Measurements from ENCODE around the gene JAG1.

Gene JAG1

DNA sequence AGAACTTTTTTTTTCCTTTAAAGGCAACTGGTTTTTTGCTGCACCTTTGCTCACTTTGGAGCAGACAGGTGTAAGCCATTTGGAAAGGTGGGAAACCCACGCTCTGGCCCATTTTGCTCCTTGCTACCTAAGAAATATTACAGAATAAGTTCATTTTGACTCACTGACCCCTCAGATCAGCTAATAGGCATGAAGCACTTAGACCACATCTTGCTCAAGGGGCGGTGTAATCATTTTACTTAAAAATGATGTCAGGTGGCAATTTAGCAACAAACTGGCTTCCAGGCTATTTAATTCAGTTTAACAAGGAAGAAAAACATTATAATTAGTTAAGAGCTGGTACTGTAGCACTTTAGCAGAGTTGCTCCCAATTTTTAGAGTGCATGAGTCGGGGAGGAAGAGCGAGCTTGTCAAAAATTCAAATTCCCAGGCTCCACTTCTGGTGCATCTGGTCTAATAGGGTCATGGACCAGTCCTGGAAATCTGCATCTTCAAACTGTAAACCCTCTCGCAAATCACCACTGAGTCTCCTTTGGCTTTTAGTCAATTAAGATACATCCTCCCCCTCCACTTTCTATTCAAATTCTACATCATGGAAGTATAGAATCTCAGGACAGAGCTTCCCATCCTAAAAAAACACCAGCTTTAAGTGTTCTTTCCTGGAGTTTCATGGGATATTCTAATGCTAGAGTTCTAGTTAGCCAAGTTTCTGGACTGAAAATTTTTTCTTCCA is 38.2 kb downstream of the JAG1 start:
- TF ChIP-seq, protein P1, sequence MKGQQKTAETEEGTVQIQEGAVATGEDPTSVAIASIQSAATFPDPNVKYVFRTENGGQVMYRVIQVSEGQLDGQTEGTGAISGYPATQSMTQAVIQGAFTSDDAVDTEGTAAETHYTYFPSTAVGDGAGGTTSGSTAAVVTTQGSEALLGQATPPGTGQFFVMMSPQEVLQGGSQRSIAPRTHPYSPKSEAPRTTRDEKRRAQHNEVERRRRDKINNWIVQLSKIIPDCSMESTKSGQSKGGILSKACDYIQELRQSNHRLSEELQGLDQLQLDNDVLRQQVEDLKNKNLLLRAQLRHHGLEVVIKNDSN (IDR thresholded peaks at IDR 0.05): no peak

DNA sequence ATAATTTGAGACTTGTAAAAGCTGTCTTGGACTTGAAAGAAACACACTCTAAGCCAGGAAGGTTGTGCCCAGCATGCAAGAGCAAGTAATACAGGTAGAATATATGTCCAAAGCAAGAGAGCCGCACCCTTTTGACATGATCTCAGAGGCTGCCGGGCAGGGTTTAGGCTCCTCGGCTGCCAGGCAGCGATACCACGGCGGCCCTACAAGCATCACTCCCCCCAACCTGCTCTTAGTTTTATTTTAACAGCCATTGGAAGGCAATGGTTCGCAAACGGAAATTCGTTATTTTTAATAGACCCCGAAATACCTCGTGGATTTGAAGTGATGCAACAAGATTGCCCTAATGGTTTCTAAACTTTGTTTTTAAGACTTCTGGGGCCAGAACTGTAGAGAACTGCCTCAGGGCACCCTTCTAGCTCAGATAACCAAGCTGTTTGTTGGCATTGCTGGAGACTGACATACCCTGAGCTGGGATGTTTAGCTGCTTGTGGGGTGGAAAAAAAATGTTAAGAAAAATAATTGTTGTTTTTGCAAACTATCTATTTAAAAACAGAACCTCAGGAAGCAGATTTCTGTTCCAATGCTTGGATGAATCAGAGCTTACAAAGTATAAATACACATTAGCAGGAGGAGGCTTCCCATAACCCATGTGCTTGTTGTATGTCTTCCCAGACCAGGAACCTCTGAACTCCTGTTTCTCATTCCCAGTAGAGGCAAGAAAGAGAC is 39.0 kb downstream of the JAG1 start:
- TF ChIP-seq TCF12 (IDR thresholded peaks at IDR 0.05; ENCODE audit: low read depth) (no peak), FOXM1 (IDR thresholded peaks at IDR 0.05; ENCODE audit: borderline replicate concordance, low read depth) (no peak), TAF1 (IDR thresholded peaks at IDR 0.05; ENCODE audit: low read depth) (no peak), NFIC (IDR thresholded peaks at IDR 0.05) (no peak), EGR1 (IDR thresholded peaks at IDR 0.05) (no peak), TEAD4 (IDR thresholded peaks at IDR 0.05) (no peak), CREB1 (IDR thresholded peaks at IDR 0.05; ENCODE audit: low read depth) (no peak), ZBTB7A (IDR thresholded peaks at IDR 0.05; ENCODE audit: low read depth) (no peak), RAD21 (IDR thresholded peaks at IDR 0.05; ENCODE audit: low read depth) (no peak), YY1 (IDR thresholded peaks at IDR 0.05; ENCODE audit: low read depth) (no peak), EP300 (IDR thresholded peaks at IDR 0.05; ENCODE audit: borderline replicate concordance) (no peak), CEBPB (IDR thresholded peaks at IDR 0.05) (no peak)
- TF ChIP-seq, protein P2, sequence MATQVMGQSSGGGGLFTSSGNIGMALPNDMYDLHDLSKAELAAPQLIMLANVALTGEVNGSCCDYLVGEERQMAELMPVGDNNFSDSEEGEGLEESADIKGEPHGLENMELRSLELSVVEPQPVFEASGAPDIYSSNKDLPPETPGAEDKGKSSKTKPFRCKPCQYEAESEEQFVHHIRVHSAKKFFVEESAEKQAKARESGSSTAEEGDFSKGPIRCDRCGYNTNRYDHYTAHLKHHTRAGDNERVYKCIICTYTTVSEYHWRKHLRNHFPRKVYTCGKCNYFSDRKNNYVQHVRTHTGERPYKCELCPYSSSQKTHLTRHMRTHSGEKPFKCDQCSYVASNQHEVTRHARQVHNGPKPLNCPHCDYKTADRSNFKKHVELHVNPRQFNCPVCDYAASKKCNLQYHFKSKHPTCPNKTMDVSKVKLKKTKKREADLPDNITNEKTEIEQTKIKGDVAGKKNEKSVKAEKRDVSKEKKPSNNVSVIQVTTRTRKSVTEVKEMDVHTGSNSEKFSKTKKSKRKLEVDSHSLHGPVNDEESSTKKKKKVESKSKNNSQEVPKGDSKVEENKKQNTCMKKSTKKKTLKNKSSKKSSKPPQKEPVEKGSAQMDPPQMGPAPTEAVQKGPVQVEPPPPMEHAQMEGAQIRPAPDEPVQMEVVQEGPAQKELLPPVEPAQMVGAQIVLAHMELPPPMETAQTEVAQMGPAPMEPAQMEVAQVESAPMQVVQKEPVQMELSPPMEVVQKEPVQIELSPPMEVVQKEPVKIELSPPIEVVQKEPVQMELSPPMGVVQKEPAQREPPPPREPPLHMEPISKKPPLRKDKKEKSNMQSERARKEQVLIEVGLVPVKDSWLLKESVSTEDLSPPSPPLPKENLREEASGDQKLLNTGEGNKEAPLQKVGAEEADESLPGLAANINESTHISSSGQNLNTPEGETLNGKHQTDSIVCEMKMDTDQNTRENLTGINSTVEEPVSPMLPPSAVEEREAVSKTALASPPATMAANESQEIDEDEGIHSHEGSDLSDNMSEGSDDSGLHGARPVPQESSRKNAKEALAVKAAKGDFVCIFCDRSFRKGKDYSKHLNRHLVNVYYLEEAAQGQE (IDR thresholded peaks at IDR 0.05; ENCODE audit: low read depth): no peak
- TF ChIP-seq, protein P3, sequence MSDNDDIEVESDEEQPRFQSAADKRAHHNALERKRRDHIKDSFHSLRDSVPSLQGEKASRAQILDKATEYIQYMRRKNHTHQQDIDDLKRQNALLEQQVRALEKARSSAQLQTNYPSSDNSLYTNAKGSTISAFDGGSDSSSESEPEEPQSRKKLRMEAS (IDR thresholded peaks at IDR 0.05): no peak
- TF ChIP-seq, protein P1 (IDR thresholded peaks at IDR 0.05): no peak

DNA sequence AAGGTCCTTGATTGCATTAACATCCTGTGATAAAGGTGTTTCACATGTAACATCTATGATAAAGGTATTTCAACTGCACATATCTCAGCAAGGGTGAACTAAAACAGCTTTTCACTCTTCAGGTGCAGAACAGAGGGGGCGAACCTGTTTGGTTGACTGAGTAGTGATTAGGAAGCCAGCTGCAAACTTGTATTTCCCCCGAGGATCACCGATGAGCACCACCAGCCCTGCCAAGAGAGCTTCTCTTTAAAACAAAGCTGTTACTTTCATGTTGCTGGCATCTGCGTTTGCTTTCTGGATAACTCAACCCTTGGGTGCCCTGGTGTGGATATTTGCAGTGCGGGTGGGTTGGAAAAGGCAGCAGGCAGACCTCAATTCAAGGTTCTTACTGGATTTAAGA is 39.6 kb downstream of the JAG1 start:
- TF ChIP-seq EGR1 (IDR thresholded peaks at IDR 0.05): no peak

DNA sequence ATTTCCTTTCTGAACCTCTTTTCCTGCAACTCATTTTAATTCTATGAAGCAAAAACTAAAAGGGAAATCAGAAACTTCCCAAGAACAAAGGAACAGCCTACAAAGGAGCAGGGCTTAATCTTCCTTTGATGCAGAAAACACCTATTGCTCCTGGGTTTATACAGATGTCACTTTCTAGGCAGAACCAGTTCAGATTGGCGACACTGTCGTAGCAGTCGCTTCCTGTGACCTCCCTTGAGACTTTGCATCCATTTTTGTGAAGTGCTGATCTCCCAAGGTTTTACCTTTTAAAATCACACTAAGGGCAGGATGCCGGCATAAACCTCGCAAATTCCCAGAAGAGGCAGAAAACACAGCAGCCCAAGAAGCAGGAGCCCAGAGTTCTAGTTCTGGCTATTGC is 40.1 kb downstream of the JAG1 start:
- TF ChIP-seq TCF12 (IDR thresholded peaks at IDR 0.05; ENCODE audit: low read depth) (no peak), ZBTB7A (IDR thresholded peaks at IDR 0.05; ENCODE audit: low read depth) (no peak), FOXM1 (IDR thresholded peaks at IDR 0.05; ENCODE audit: borderline replicate concordance, low read depth) (no peak), YY1 (IDR thresholded peaks at IDR 0.05; ENCODE audit: low read depth) (no peak), NFIC (IDR thresholded peaks at IDR 0.05) (no peak), RAD21 (IDR thresholded peaks at IDR 0.05; ENCODE audit: low read depth) (no peak), CREB1 (IDR thresholded peaks at IDR 0.05; ENCODE audit: low read depth) (no peak)
- TF ChIP-seq, protein P2 (IDR thresholded peaks at IDR 0.05; ENCODE audit: low read depth): no peak
- TF ChIP-seq, protein P3 (IDR thresholded peaks at IDR 0.05): no peak

DNA sequence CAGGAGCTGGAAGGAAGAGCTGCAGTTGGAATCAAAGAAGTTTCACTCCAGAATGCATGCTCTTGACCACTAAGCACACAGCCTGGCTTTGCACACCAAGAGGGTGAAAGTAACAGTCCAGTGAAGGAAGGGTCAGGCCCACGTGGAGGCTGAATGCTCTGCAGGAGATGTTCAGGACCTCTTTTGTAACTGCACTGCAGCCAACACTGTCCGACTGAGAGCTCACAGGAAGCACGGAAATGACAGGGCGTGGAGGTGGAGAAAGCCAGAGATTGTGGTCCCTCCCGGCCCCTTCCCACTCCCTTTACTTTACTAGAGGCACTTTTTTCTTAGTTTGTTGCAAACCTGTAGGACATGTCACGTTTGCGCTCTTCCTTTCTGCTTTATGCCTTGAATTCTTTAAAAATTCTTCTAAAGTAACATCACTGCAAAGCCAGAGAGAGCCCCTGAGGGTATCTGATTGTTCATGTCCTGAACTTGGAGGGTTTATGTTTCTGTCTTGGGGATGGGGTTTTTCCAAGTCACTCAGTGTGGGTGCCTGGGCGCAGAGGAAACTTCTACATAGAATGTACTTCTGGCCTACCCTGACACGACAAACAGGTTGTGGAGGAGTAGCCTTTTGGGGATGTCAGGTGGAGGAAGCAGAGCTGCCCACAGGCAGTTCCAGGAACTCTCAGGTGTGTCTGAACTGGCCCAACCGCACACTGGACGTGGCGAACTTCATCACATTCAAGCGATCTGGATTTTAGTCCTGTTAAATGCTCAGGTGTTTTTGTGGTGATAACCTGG is 40.9 kb downstream of the JAG1 start:
- TF ChIP-seq FOXM1 (IDR thresholded peaks at IDR 0.05; ENCODE audit: borderline replicate concordance, low read depth) (no peak), RAD21 (IDR thresholded peaks at IDR 0.05; ENCODE audit: low read depth) (no peak), YY1 (IDR thresholded peaks at IDR 0.05; ENCODE audit: low read depth) (no peak), TCF12 (IDR thresholded peaks at IDR 0.05; ENCODE audit: low read depth) (no peak), CEBPB (IDR thresholded peaks at IDR 0.05) (no peak), EP300 (IDR thresholded peaks at IDR 0.05; ENCODE audit: borderline replicate concordance) (no peak), NFIC (IDR thresholded peaks at IDR 0.05) (no peak), CREB1 (IDR thresholded peaks at IDR 0.05; ENCODE audit: low read depth) (no peak)
- TF ChIP-seq, protein P3 (IDR thresholded peaks at IDR 0.05): no peak
- TF ChIP-seq, protein P1 (IDR thresholded peaks at IDR 0.05): no peak

All from Ishikawa (cell line).